IPS-18a (cell line): Measurements from ENCODE around the gene CSTB.

ENCODE experiments used
- H3K27ac ChIP-seq: one replicate; pipeline ENCODE4 v1.5.1; 2013; ENCODE audit warnings: low read length
- H3K27me3 ChIP-seq: one replicate; pipeline ENCODE4 v1.6.1; 2013; ENCODE audit warnings: mild to moderate bottlenecking, low read length; ENCODE audit not compliant: control insufficient read depth, insufficient read depth
- H3K36me3 ChIP-seq: one replicate; pipeline ENCODE4 v1.6.1; 2013; ENCODE audit warnings: low read depth, low read length; ENCODE audit not compliant: control insufficient read depth
- H3K4me1 ChIP-seq: one replicate; pipeline ENCODE4 v1.6.1; 2013; ENCODE audit warnings: low read depth, low read length; ENCODE audit not compliant: control insufficient read depth
- H3K4me3 ChIP-seq: one replicate; pipeline ENCODE4 v1.5.1; 2013; ENCODE audit warnings: low read length
- H3K9ac ChIP-seq: one replicate; pipeline ENCODE4 v1.6.1; 2013; ENCODE audit warnings: mild to moderate bottlenecking, low read length, moderate library complexity
- H3K9me3 ChIP-seq: one replicate; pipeline ENCODE4 v1.6.1; 2013; ENCODE audit warnings: low read depth, low read length; ENCODE audit not compliant: control insufficient read depth

The CSTB gene

GRCh38 chr21:43750339-43751033 is 25.6 kb downstream of the CSTB start:
- no peak overlapping the region for H3K27ac ChIP-seq
- H3K4me1 ChIP-seq = no peaks in the 10 kb centered on the region
- H3K9me3 ChIP-seq = no peaks in the 10 kb centered on the region
- no peak overlapping the region for H3K9ac ChIP-seq
- H3K4me3 ChIP-seq = no peak overlapping the region
- H3K27me3 ChIP-seq = no peaks in the 10 kb centered on the region
- H3K36me3 ChIP-seq = peaks cover 26% of the 10 kb centered on the region

DNA sequence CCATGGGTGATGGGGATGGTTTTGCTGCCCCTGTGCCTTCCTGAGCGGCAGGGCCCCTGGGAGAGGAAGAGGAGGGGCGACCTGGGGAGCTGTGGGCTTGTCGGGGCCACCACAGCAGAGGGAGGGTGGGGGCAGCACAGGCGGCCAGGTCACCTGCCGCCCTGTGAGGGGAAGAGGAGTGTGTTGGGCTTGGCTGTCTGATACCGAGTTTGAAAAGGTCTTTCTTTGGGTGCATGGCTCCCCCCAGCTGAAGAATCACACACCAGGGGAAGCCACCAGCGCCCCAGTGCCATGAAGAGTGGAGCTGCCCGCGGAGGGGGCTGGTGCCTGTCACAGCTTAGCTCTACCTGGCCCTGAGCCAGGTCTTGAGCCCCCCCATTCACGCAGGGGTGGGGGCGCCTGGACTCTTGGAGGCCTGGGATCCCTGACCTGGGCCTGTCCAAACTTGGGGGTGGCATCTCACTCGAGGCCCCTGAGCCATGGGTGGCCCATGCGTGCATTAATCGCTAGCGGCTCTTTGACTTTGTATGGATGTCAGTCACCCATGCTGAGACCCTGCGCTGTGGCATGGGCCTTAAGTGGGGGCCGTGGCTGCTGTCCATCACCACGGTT is 26.4 kb downstream of the CSTB start:
- H3K9me3 ChIP-seq = no peaks in the 10 kb centered on the region
- peaks cover 29% of the 10 kb centered on the region for H3K36me3 ChIP-seq
- no peak overlapping the region for H3K4me3 ChIP-seq
- H3K4me1 ChIP-seq = no peaks in the 10 kb centered on the region
- no peak overlapping the region for H3K27ac ChIP-seq
- H3K9ac ChIP-seq = no peak overlapping the region
- no peaks in the 10 kb centered on the region for H3K27me3 ChIP-seq

DNA sequence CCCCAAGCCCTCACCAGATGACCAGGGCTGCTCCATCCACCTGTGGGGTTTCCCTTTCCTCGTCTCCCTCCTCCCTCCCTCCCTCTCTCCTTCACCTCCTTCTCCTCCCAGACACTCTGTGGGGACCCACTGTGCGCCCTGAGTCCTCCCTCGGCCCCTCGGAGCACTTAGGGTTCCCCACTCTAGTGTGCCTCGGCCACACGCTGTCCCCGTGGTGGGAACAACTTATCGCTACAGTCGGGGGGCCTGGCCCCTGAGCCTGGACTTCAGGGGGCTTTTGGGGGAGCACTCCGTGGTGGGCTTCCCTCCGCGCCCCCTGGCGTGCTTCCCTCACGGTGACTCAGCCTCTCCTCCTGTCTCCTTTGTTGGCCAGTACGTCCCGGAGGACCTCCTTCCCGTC is 27.5 kb downstream of the CSTB start:
- Histone ChIP-seq H3K4me1 (no peaks in the 10 kb centered on the region), H3K36me3 (peaks cover 28% of the 10 kb centered on the region), H3K9me3 (no peaks in the 10 kb centered on the region), H3K27me3 (no peaks in the 10 kb centered on the region), H3K27ac (no peak overlapping the region), H3K4me3 (no peak overlapping the region), H3K9ac (no peak overlapping the region)

GRCh38 chr21:43745772-43746517 is 30.2 kb downstream of the CSTB start:
- Histone ChIP-seq H3K9ac (no peak overlapping the region), H3K27me3 (no peaks in the 10 kb centered on the region), H3K4me3 (no peak overlapping the region), H3K4me1 (no peaks in the 10 kb centered on the region), H3K36me3 (peaks cover 18% of the 10 kb centered on the region), H3K9me3 (no peaks in the 10 kb centered on the region), H3K27ac (no peak overlapping the region)

GRCh38 chr21:43744725-43745124 is 31.4 kb downstream of the CSTB start:
- Histone ChIP-seq H3K9me3 (no peaks in the 10 kb centered on the region), H3K27me3 (no peaks in the 10 kb centered on the region), H3K27ac (no peak overlapping the region), H3K9ac (no peak overlapping the region), H3K4me3 (no peak overlapping the region), H3K4me1 (no peaks in the 10 kb centered on the region), H3K36me3 (peaks cover 18% of the 10 kb centered on the region)

DNA sequence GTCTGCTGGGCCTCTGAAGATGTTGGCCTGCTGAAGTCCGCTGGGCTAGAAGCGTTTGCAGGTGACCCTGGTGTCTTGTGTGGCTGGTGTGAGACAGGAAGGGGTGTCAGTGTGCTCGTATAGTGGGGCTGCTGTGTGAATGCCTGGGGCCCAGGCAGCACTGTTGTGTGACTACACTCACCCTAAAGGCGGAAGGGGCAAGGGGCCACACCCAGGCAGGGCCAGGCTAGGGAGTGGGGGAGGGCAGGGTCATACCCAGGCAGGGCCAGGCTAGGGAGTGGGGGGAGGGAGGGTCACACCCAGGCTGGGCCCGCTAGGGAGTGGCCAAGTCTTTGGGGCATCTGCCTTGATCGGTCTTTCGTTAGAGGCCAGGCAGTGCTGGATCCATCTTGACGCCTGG is 32.2 kb downstream of the CSTB start:
- Histone ChIP-seq H3K36me3 (peaks cover 18% of the 10 kb centered on the region), H3K27me3 (no peaks in the 10 kb centered on the region), H3K4me3 (no peak overlapping the region), H3K27ac (no peak overlapping the region), H3K9ac (no peak overlapping the region), H3K4me1 (no peaks in the 10 kb centered on the region), H3K9me3 (no peaks in the 10 kb centered on the region)

DNA sequence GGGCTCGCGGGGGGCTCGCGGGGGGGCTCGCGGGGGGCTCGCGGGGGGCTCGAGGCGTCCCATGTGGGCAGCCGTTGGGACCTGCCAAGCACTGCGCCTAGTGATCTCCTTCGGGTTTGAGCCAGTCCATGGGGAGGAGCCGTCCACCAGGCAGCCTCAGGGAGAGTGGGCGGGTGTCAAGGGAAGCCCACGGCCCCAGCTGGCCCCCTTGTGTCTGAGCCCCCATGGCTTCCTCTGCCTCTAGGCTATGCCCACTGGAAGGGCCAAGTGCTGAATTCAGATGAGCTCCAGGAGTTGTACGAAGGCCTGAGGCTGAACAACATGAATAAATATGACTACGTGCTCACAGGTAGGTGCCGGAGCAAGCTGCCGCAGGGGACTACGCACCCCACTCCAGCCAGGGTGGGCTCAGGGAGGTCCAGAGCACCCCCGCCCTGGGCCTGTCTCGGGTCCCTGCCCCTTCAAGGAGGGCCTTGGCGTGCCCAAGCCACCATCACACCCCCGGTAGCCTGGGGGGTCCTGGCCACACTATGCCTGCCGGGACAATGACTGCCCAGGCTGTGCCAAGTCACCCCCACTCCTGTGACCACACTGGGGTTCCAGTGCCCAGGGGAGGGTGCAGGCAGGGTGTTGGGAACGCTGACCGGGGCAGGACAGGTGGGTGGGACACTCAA is 34.5 kb downstream of the CSTB start:
- Histone ChIP-seq H3K9ac (no peak overlapping the region), H3K4me1 (no peaks in the 10 kb centered on the region), H3K36me3 (peaks cover 11% of the 10 kb centered on the region), H3K27me3 (no peaks in the 10 kb centered on the region), H3K27ac (no peak overlapping the region), H3K9me3 (no peaks in the 10 kb centered on the region), H3K4me3 (no peak overlapping the region)

GRCh38 chr21:43740497-43741156 is 35.5 kb downstream of the CSTB start:
- Histone ChIP-seq H3K9me3 (no peaks in the 10 kb centered on the region), H3K27ac (no peak overlapping the region), H3K9ac (no peak overlapping the region), H3K4me3 (no peak overlapping the region), H3K36me3 (peaks cover 7% of the 10 kb centered on the region), H3K4me1 (no peaks in the 10 kb centered on the region), H3K27me3 (no peaks in the 10 kb centered on the region)

- H3K27me3 ChIP-seq = no peaks in the 10 kb centered on the region
- no peak overlapping the region for H3K27ac ChIP-seq
- H3K9ac ChIP-seq = no peak overlapping the region
- no peaks in the 10 kb centered on the region for H3K9me3 ChIP-seq
- H3K4me3 ChIP-seq = no peak overlapping the region
- peaks cover 4% of the 10 kb centered on the region for H3K36me3 ChIP-seq
- no peaks in the 10 kb centered on the region for H3K4me1 ChIP-seq
Observed at GRCh38 chr21:43739621-43740435, 36.3 kb downstream of the CSTB start.

GRCh38 chr21:43737158-43737950 is 38.8 kb downstream of the CSTB start:
- Histone ChIP-seq H3K9ac (no peak overlapping the region), H3K36me3 (no peaks in the 10 kb centered on the region), H3K4me1 (no peaks in the 10 kb centered on the region), H3K27me3 (no peaks in the 10 kb centered on the region), H3K4me3 (no peak overlapping the region), H3K9me3 (no peaks in the 10 kb centered on the region), H3K27ac (no peak overlapping the region)
